ENCODE results near the gene FKBP6. TPM values are rescaled to one million over a fixed set of nuclear protein-coding genes. Genes with fewer than 3 reads are reported as not detected.
A peak's percentile ranks its signal among the peaks of the same experiment; 100 is the strongest.

Gene FKBP6
- total and polyA plus RNA-seq, 2 of the 13 experiments (the other 11 are each of a cell fraction or from before 2014, with no cell fraction given): 0.07 to 0.20 TPM

DNA sequence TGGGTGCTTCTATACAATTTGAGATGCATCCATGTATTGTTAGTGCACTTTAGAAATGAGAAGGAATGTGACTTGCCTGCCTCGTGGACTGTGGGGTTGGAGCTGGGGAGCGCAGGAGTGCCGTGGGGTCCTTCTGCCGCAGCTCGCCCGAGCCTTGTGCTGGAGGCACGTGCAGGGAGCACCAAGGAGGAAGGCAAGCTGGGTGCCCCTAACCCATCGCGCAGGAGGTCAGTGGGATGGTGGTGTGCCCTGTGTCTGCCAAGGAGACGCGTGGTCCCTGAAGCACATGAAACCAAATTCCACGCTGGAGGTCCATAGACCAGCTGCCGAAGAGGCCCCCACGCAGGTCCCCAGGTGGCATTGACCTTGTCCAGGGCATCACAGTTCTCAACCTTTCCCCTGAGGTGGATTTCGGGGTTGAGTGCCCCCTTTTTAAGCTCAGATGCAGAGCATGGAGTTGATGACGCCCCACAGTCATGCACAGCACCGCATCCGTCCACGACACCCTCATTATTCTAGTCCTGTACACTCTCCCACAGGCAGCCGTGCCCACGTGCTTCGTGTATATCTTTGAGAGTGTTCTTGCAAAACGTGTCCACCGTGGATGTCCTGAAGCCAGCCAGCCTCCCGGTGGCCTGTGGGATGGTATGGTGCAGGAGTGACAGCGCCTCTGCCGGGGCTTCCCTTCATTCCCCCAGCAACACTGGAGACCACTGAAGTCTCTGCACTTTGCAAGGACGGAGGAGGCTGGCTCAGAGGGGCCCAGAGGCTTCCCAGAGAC, 35.5 kb downstream of the FKBP6 start:
- Histone ChIP-seq H3K27ac (ENCODE audit: extremely low read length, insufficient read depth, low read length) (no peak overlapping the region), H3K27me3 (ENCODE audit: control insufficient read depth in 1 of 2, insufficient read depth in 2 of 2, low read length in 2 of 2) (peaks cover 13 to 45% of the 10 kb centered on the region in 2 experiments), H3K9ac (ENCODE audit: insufficient read depth, low read depth, low read length) (peak overlapping the region; percentile 23; the same call in 1 of the 2 replicates), H4K20me1 (ENCODE audit: insufficient read depth, low read length) (no peaks in the 10 kb centered on the region), H3K79me2 (ENCODE audit: insufficient read depth, low read length) (no peaks in the 10 kb centered on the region), H3K36me3 (replicated peaks in 1 of 2; ENCODE audit: control insufficient read depth in 1 of 2, insufficient read depth in 2 of 2, low read length in 2 of 2) (no peaks in the 10 kb centered on the region), H3K4me1 (ENCODE audit: insufficient read depth, low read length) (peaks cover 60% of the 10 kb centered on the region), H3K4me3 (replicated peaks in 1 of 3; ENCODE audit: insufficient read depth in 1 of 3, low read depth in 2 of 3, low read length in 3 of 3) (peak overlapping the region; percentile 28 to 62 (median 29); a peak in 4 of 6 replicates), H3K4me2 (ENCODE audit: low read depth, low read length) (peak overlapping the region; percentile 78), H2AFZ (ENCODE audit: low read length) (no peak overlapping the region), H3K9me3 (ENCODE audit: low read length) (no peaks in the 10 kb centered on the region)
- intact Hi-C loops (cut with micrococcal nuclease; ENCODE audit: unreplicated experiment): no loop called here
- ChIA-PET POLR2A (no interaction called here), CTCF (ENCODE audit: low intra/inter-chr PET ratio, low total read pairs) (no interaction called here)
- DNase-seq (ENCODE audit: low spot score) (no peak), FAIRE-seq (no peak), ATAC-seq (peak; percentile 78)
- TF ChIP-seq, protein P1, sequence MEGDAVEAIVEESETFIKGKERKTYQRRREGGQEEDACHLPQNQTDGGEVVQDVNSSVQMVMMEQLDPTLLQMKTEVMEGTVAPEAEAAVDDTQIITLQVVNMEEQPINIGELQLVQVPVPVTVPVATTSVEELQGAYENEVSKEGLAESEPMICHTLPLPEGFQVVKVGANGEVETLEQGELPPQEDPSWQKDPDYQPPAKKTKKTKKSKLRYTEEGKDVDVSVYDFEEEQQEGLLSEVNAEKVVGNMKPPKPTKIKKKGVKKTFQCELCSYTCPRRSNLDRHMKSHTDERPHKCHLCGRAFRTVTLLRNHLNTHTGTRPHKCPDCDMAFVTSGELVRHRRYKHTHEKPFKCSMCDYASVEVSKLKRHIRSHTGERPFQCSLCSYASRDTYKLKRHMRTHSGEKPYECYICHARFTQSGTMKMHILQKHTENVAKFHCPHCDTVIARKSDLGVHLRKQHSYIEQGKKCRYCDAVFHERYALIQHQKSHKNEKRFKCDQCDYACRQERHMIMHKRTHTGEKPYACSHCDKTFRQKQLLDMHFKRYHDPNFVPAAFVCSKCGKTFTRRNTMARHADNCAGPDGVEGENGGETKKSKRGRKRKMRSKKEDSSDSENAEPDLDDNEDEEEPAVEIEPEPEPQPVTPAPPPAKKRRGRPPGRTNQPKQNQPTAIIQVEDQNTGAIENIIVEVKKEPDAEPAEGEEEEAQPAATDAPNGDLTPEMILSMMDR (CRISPR knock-in tag; IDR thresholded peaks at IDR 0.05): peak; percentile 41
- no peak for TF ChIP-seq HOXD1 (CRISPR knock-in tag; IDR thresholded peaks at IDR 0.05)
- in situ Hi-C loops (cut with HindIII; ENCODE audit: extremely low pct_ligation_motif_present, low pct_unique_long_range_greater_than_20kb): no loop called here
- no TSS peak for BruUV-seq (replicated peaks)
- WGBS (ENCODE audit: low lambda C conversion rate): 57% methylated on average over 17 of the region's 28 CpGs

DNA sequence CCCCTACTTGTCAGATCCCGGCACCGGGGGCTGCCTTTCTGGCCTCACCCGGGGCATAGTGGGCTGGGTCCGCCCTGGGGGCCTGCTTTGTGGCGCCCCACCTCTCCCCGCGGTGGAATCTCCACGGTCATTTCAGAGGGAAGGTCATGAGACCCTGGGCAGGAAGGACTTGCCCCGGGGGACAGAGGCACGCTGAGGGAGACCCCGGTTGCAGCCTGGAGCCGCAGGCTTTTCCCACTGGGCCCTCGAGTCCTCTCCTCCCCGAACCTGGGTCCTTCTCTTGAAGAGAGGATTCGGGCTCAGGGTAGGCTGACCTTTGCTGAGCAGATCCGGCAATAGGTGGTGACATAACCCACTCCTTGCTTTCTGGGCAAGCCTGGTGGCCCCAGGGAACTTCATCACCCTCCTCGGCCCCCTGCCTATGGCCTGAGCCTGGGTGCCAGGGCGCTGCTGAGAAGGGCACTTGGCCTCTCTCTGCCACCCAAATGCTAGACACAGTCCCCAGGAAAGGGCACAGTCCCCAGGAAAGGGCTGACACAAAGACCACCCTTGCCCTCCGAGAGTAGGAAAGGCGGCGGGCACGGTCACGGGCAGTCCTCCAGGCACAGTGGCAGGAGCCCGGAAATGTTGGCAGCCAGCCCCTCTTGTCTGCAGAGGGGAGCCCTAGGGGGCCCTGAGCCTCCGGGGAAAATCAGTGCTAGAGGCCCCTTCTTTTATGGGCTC, 36.2 kb downstream of the FKBP6 start:
- Histone ChIP-seq H3K4me3 (replicated peaks in 1 of 3; ENCODE audit: insufficient read depth in 1 of 3, low read depth in 2 of 3, low read length in 3 of 3) (peak overlapping the region; percentile 28 to 62 (median 29); a peak in 4 of 6 replicates), H2AFZ (ENCODE audit: low read length) (no peak overlapping the region), H3K79me2 (ENCODE audit: insufficient read depth, low read length) (no peaks in the 10 kb centered on the region), H4K20me1 (ENCODE audit: insufficient read depth, low read length) (no peaks in the 10 kb centered on the region), H3K4me1 (ENCODE audit: insufficient read depth, low read length) (peaks cover 60% of the 10 kb centered on the region), H3K9me3 (ENCODE audit: low read length) (no peaks in the 10 kb centered on the region), H3K9ac (ENCODE audit: insufficient read depth, low read depth, low read length) (peak overlapping the region; percentile 23; the same call in 1 of the 2 replicates), H3K36me3 (replicated peaks in 1 of 2; ENCODE audit: control insufficient read depth in 1 of 2, insufficient read depth in 2 of 2, low read length in 2 of 2) (no peaks in the 10 kb centered on the region), H3K4me2 (ENCODE audit: low read depth, low read length) (peak overlapping the region; percentile 78), H3K27me3 (ENCODE audit: control insufficient read depth in 1 of 2, insufficient read depth in 2 of 2, low read length in 2 of 2) (peaks cover 10 to 42% of the 10 kb centered on the region in 2 experiments), H3K27ac (ENCODE audit: extremely low read length, insufficient read depth, low read length) (no peak overlapping the region)
- FAIRE-seq: no peak
- CTCF ChIA-PET (ENCODE audit: low intra/inter-chr PET ratio, low total read pairs): no interaction called here
- in situ Hi-C loops (cut with HindIII; ENCODE audit: extremely low pct_ligation_motif_present, low pct_unique_long_range_greater_than_20kb): no loop called here
- intact Hi-C loops (cut with micrococcal nuclease; ENCODE audit: unreplicated experiment): no loop called here
- ATAC-seq: peak; percentile 55
- POLR2A ChIA-PET: no interaction called here
- BruUV-seq (replicated peaks): no TSS peak
- WGBS (ENCODE audit: low lambda C conversion rate): 8% methylated on average over 2 of the region's 25 CpGs
- no peak for DNase-seq (ENCODE audit: low spot score)
- TF ChIP-seq, protein P2, sequence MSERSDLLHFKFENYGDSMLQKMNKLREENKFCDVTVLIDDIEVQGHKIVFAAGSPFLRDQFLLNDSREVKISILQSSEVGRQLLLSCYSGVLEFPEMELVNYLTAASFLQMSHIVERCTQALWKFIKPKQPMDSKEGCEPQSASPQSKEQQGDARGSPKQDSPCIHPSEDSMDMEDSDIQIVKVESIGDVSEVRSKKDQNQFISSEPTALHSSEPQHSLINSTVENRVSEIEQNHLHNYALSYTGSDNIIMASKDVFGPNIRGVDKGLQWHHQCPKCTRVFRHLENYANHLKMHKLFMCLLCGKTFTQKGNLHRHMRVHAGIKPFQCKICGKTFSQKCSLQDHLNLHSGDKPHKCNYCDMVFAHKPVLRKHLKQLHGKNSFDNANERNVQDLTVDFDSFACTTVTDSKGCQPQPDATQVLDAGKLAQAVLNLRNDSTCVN (CRISPR knock-in tag; IDR thresholded peaks at IDR 0.05; ENCODE audit: borderline replicate concordance): no peak
- TF ChIP-seq, protein P3, sequence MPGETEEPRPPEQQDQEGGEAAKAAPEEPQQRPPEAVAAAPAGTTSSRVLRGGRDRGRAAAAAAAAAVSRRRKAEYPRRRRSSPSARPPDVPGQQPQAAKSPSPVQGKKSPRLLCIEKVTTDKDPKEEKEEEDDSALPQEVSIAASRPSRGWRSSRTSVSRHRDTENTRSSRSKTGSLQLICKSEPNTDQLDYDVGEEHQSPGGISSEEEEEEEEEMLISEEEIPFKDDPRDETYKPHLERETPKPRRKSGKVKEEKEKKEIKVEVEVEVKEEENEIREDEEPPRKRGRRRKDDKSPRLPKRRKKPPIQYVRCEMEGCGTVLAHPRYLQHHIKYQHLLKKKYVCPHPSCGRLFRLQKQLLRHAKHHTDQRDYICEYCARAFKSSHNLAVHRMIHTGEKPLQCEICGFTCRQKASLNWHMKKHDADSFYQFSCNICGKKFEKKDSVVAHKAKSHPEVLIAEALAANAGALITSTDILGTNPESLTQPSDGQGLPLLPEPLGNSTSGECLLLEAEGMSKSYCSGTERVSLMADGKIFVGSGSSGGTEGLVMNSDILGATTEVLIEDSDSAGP (CRISPR knock-in tag; IDR thresholded peaks at IDR 0.05; ENCODE audit: borderline replicate concordance): peak; percentile 35; the same call in 1 of the 2 replicates
- peak; percentile 31; the same call in 1 of the 2 replicates for TF ChIP-seq SALL1 (CRISPR knock-in tag; IDR thresholded peaks at IDR 0.05)

Measured in HepG2 (cell line).